Measurements from ENCODE around the gene HSPB6. TPM values are rescaled to one million over a fixed set of nuclear protein-coding genes. Genes with fewer than 3 reads are reported as not detected.

Gene HSPB6
- total RNA-seq, 1 experiment from 2014 or later, result 0.37 TPM

- no peak overlapping the region for H4K8ac ChIP-seq (replicated peaks; ENCODE audit: insufficient read length, low read depth, low read length)
- no peak overlapping the region for H3T11ph ChIP-seq (ENCODE audit: low read length)
- H2AK5ac ChIP-seq (ENCODE audit: insufficient read length, low read length), result no peak overlapping the region
- TF ChIP-seq CTCF (conservative IDR thresholded peaks at IDR 0.05), result no peak
- H2BK15ac ChIP-seq (ENCODE audit: low read depth, low read length), result no peak overlapping the region
- H2AFZ ChIP-seq (ENCODE audit: low read length), result no peak overlapping the region
- H3K9ac ChIP-seq (ENCODE audit: extremely low read depth, insufficient read length, low read length), result no peak overlapping the region
- H3K27ac ChIP-seq (ENCODE audit: insufficient read length, low read depth, low read length), result no peak overlapping the region
- no peaks in the 10 kb centered on the region for H3K79me1 ChIP-seq (ENCODE audit: insufficient read depth, low read depth, low read length, poor library complexity, severe bottlenecking)
- no peaks in the 10 kb centered on the region for H3K79me2 ChIP-seq (ENCODE audit: insufficient read depth, low read length)
- peaks cover 5% of the 10 kb centered on the region; the same call in 1 of the 2 replicates for H3K4me1 ChIP-seq (ENCODE audit: insufficient read depth, low read length)
- no peaks in the 10 kb centered on the region for H3K9me3 ChIP-seq (ENCODE audit: control insufficient read depth, low read depth, low read length)
- Mint-ChIP-seq H3K4me1 (peaks cover 32 to 41% of the 10 kb centered on the region in 2 experiments), H3K9me3 (no peaks in the 10 kb centered on the region; a peak in 1 of 5 replicates), H3K27me3 (ENCODE audit: low read depth) (peaks cover 32% of the 10 kb centered on the region), H3K36me3 (ENCODE audit: insufficient read depth in 1 of 3, low read depth in 3 of 3) (peaks cover 0 to 7% (median 2%) of the 10 kb centered on the region in 3 experiments; a peak in 2 of 7 replicates), H3K4me3 (peak overlapping the region in 1 of 2 experiments; percentile 88; a peak in 1 of 5 replicates), H3K27ac (no peak overlapping the region; a peak in 1 of 7 replicates)
- H2BK12ac ChIP-seq (ENCODE audit: insufficient read length, low read depth, low read length), result no peak overlapping the region
- no peaks in the 10 kb centered on the region for H3K27me3 ChIP-seq (ENCODE audit: insufficient read depth, low read length)
- H2BK120ac ChIP-seq (ENCODE audit: low read depth, low read length, poor library complexity, severe bottlenecking), result no peak overlapping the region
- no peak overlapping the region for H2BK5ac ChIP-seq (ENCODE audit: insufficient read length, low read length)
- no peak overlapping the region for H3K4ac ChIP-seq (ENCODE audit: low read depth, low read length)
- peaks cover 5% of the 10 kb centered on the region for H3K23me2 ChIP-seq (ENCODE audit: insufficient read length, low read depth, low read length, poor library complexity, severe bottlenecking)
- H3K18ac ChIP-seq (ENCODE audit: insufficient read length, low read depth, low read length), result no peak overlapping the region
- H4K20me1 ChIP-seq (ENCODE audit: control insufficient read depth, insufficient read depth, insufficient read length), result no peaks in the 10 kb centered on the region
- H3K4me2 ChIP-seq (ENCODE audit: insufficient read depth, insufficient read length, low read length), result no peak overlapping the region
- WGBS (ENCODE audit: extremely low coverage, insufficient read length, low lambda C conversion rate), result no CpG with 5 or more reads among the region's 7 CpGs
- H3K23ac ChIP-seq (ENCODE audit: insufficient read length, low read depth, low read length), result no peak overlapping the region
- no peak overlapping the region for H3K56ac ChIP-seq (ENCODE audit: insufficient read length, low read depth, low read length)
- no peak overlapping the region for H3K14ac ChIP-seq (ENCODE audit: insufficient read depth, low read length)
- no peak for DNase-seq
- H4K5ac ChIP-seq (ENCODE audit: insufficient read length, low read depth, low read length), result no peak overlapping the region
- no peak overlapping the region for H4K91ac ChIP-seq (ENCODE audit: insufficient read length, low read depth, low read length)
- no peak overlapping the region for H2BK20ac ChIP-seq (ENCODE audit: low read depth, low read length, poor library complexity, severe bottlenecking)
Observed at GRCh38 chr19:35777961-35778360, 21.1 kb upstream of the HSPB6 start.

Data from H9 (cell line).